ENCODE measurements around the gene MEN1. TPM values are rescaled to one million over a fixed set of nuclear protein-coding genes. Genes with fewer than 3 reads are reported as not detected.
"Not testable (repeated sequence)": the region's sequence is repeated elsewhere in the genome, so short reads cannot be mapped to it uniquely, and the experiment has no call there.

MEN1 gene
- polyA plus RNA-seq, 1 donor (not counting 4 experiments of a cell fraction or from before 2014, with no cell fraction given), result 14.2 TPM

GRCh38 chr11:64848214-64848825, 38.0 kb upstream of the MEN1 start:
- peak overlapping the region; percentile 6 for H3K9ac ChIP-seq (ENCODE audit: control insufficient read depth, extremely low read depth, insufficient read depth, low read length)
- TF ChIP-seq, protein P1, sequence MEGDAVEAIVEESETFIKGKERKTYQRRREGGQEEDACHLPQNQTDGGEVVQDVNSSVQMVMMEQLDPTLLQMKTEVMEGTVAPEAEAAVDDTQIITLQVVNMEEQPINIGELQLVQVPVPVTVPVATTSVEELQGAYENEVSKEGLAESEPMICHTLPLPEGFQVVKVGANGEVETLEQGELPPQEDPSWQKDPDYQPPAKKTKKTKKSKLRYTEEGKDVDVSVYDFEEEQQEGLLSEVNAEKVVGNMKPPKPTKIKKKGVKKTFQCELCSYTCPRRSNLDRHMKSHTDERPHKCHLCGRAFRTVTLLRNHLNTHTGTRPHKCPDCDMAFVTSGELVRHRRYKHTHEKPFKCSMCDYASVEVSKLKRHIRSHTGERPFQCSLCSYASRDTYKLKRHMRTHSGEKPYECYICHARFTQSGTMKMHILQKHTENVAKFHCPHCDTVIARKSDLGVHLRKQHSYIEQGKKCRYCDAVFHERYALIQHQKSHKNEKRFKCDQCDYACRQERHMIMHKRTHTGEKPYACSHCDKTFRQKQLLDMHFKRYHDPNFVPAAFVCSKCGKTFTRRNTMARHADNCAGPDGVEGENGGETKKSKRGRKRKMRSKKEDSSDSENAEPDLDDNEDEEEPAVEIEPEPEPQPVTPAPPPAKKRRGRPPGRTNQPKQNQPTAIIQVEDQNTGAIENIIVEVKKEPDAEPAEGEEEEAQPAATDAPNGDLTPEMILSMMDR (optimal IDR thresholded peaks at IDR 0.05 in 1 of 3, IDR thresholded peaks at IDR 0.05 in 1 of 3, conservative IDR thresholded peaks at IDR 0.05 in 1 of 3; ENCODE audit: extremely low read depth in 1 of 3, insufficient read depth in 2 of 3, low read length in 3 of 3), result no peak
- TF ChIP-seq EZH2 (IDR thresholded peaks at IDR 0.05; ENCODE audit: low read length), result no peak
- DNase-seq (ENCODE audit: low read depth, low spot score), result no peak
- no peaks in the 10 kb centered on the region for H3K9me3 ChIP-seq (ENCODE audit: control insufficient read depth, low read depth, low read length)
- dilution Hi-C loops (cut with MboI; ENCODE audit: extremely low pct_ligation_motif_present, low sequenced_read_pairs), result no loop called here
- peaks cover 4 to 18% of the 10 kb centered on the region in 2 experiments for H3K36me3 ChIP-seq (ENCODE audit: control insufficient read depth in 2 of 2, extremely low read depth in 1 of 2, insufficient read depth in 2 of 2, low read length in 2 of 2)
- H3K4me1 ChIP-seq (ENCODE audit: control insufficient read depth, extremely low read depth, insufficient read depth, low read length), result peaks cover 48% of the 10 kb centered on the region
- no peak for FAIRE-seq
- H3K9me1 ChIP-seq (ENCODE audit: control insufficient read depth, extremely low read depth, insufficient read depth, low read length), result no peaks in the 10 kb centered on the region
- no peak overlapping the region for H3K4me2 ChIP-seq (ENCODE audit: control insufficient read depth, extremely low read depth, insufficient read depth, low read depth, low read length)
- no peak overlapping the region for H3K4me3 ChIP-seq (ENCODE audit: control insufficient read depth in 2 of 3, extremely low read depth in 1 of 3, insufficient read depth in 2 of 3, low read depth in 1 of 3, low read length in 3 of 3)
- no peaks in the 10 kb centered on the region for H4K20me1 ChIP-seq (ENCODE audit: control insufficient read depth, extremely low read depth, insufficient read depth, low read length)
- no peak overlapping the region for H3K27ac ChIP-seq (ENCODE audit: control insufficient read depth, insufficient read depth, low read length)
- no peaks in the 10 kb centered on the region for H3K27me3 ChIP-seq (ENCODE audit: control insufficient read depth, extremely low read depth, insufficient read depth, low read length)
- H2AFZ ChIP-seq (ENCODE audit: control insufficient read depth, low read length), result no peak overlapping the region
- peaks cover 7% of the 10 kb centered on the region for H3K79me2 ChIP-seq (ENCODE audit: control insufficient read depth, insufficient read depth, low read length)

- no peaks in the 10 kb centered on the region for H4K20me1 ChIP-seq (ENCODE audit: control insufficient read depth, extremely low read depth, insufficient read depth, low read length)
- dilution Hi-C loops (cut with MboI; ENCODE audit: extremely low pct_ligation_motif_present, low sequenced_read_pairs), result no loop called here
- TF ChIP-seq EZH2 (IDR thresholded peaks at IDR 0.05; ENCODE audit: low read length), result no peak
- TF ChIP-seq, protein P1 (optimal IDR thresholded peaks at IDR 0.05 in 1 of 3, IDR thresholded peaks at IDR 0.05 in 1 of 3, conservative IDR thresholded peaks at IDR 0.05 in 1 of 3; ENCODE audit: extremely low read depth in 1 of 3, insufficient read depth in 2 of 3, low read length in 3 of 3), result peak in 2 of 3 experiments; percentile 86 to 96
- H3K27me3 ChIP-seq (ENCODE audit: control insufficient read depth, extremely low read depth, insufficient read depth, low read length), result no peaks in the 10 kb centered on the region
- no peak overlapping the region for H3K9ac ChIP-seq (ENCODE audit: control insufficient read depth, extremely low read depth, insufficient read depth, low read length)
- H2AFZ ChIP-seq (ENCODE audit: control insufficient read depth, low read length), result no peak overlapping the region
- no peaks in the 10 kb centered on the region for H3K9me1 ChIP-seq (ENCODE audit: control insufficient read depth, extremely low read depth, insufficient read depth, low read length)
- peaks cover 9% of the 10 kb centered on the region for H3K79me2 ChIP-seq (ENCODE audit: control insufficient read depth, insufficient read depth, low read length)
- DNase-seq (ENCODE audit: low read depth, low spot score), result peak; percentile 67
- no peaks in the 10 kb centered on the region for H3K9me3 ChIP-seq (ENCODE audit: control insufficient read depth, low read depth, low read length)
- H3K4me3 ChIP-seq (ENCODE audit: control insufficient read depth in 2 of 3, extremely low read depth in 1 of 3, insufficient read depth in 2 of 3, low read depth in 1 of 3, low read length in 3 of 3), result no peak overlapping the region
- no peak overlapping the region for H3K4me2 ChIP-seq (ENCODE audit: control insufficient read depth, extremely low read depth, insufficient read depth, low read depth, low read length)
- H3K36me3 ChIP-seq (ENCODE audit: control insufficient read depth in 2 of 2, extremely low read depth in 1 of 2, insufficient read depth in 2 of 2, low read length in 2 of 2), result peaks cover 1 to 11% of the 10 kb centered on the region in 2 experiments
- peaks cover 59% of the 10 kb centered on the region for H3K4me1 ChIP-seq (ENCODE audit: control insufficient read depth, extremely low read depth, insufficient read depth, low read length)
- peak; percentile 36 for FAIRE-seq
- no peak overlapping the region for H3K27ac ChIP-seq (ENCODE audit: control insufficient read depth, insufficient read depth, low read length)
These were observed 36.8 kb upstream of the MEN1 start for GRCh38 chr11:64846998-64847666.

DNA sequence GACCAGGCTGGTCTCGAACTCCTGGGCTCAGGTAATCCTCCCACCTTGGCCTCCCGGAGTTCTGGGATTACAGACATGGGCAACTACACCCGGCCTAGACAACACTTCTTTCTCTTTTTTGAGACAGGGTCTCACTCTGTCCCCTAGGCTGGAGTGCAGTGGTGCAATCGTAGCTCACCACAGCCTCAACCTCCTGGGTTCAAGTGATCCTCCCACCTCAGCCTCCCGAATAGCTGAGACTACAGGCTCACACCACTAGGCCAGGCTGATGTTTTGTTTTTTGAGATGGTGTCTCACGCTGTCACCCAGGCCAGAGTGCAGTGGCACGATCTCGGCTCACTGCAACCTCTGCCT, 35.4 kb upstream of the MEN1 start:
- DNase-seq (ENCODE audit: low read depth, low spot score); H3K9me1 ChIP-seq (ENCODE audit: control insufficient read depth, extremely low read depth, insufficient read depth, low read length); H3K4me3 ChIP-seq (ENCODE audit: control insufficient read depth in 2 of 3, extremely low read depth in 1 of 3, insufficient read depth in 2 of 3, low read depth in 1 of 3, low read length in 3 of 3); H3K9ac ChIP-seq (ENCODE audit: control insufficient read depth, extremely low read depth, insufficient read depth, low read length); H3K9me3 ChIP-seq (ENCODE audit: control insufficient read depth, low read depth, low read length); H4K20me1 ChIP-seq (ENCODE audit: control insufficient read depth, extremely low read depth, insufficient read depth, low read length); H3K27me3 ChIP-seq (ENCODE audit: control insufficient read depth, extremely low read depth, insufficient read depth, low read length); H2AFZ ChIP-seq (ENCODE audit: control insufficient read depth, low read length); dilution Hi-C loops (cut with MboI; ENCODE audit: extremely low pct_ligation_motif_present, low sequenced_read_pairs); H3K36me3 ChIP-seq (ENCODE audit: control insufficient read depth in 2 of 2, extremely low read depth in 1 of 2, insufficient read depth in 2 of 2, low read length in 2 of 2); FAIRE-seq; H3K27ac ChIP-seq (ENCODE audit: control insufficient read depth, insufficient read depth, low read length); H3K4me2 ChIP-seq (ENCODE audit: control insufficient read depth, extremely low read depth, insufficient read depth, low read depth, low read length): not testable (repeated sequence)
- Histone ChIP-seq H3K4me1 (ENCODE audit: control insufficient read depth, extremely low read depth, insufficient read depth, low read length) (peaks cover 53% of the 10 kb centered on the region), H3K79me2 (ENCODE audit: control insufficient read depth, insufficient read depth, low read length) (peaks cover 13% of the 10 kb centered on the region)

Measured in keratinocyte (primary cell).